ENCODE measurements around the gene ZNF710. TPM values are rescaled to one million over a fixed set of nuclear protein-coding genes. Genes with fewer than 3 reads are reported as not detected.

ZNF710 gene
- total and polyA plus RNA-seq, 2 of the 4 experiments (the other 2 are of a cell fraction), result 7.6 to 8.2 TPM

DNA sequence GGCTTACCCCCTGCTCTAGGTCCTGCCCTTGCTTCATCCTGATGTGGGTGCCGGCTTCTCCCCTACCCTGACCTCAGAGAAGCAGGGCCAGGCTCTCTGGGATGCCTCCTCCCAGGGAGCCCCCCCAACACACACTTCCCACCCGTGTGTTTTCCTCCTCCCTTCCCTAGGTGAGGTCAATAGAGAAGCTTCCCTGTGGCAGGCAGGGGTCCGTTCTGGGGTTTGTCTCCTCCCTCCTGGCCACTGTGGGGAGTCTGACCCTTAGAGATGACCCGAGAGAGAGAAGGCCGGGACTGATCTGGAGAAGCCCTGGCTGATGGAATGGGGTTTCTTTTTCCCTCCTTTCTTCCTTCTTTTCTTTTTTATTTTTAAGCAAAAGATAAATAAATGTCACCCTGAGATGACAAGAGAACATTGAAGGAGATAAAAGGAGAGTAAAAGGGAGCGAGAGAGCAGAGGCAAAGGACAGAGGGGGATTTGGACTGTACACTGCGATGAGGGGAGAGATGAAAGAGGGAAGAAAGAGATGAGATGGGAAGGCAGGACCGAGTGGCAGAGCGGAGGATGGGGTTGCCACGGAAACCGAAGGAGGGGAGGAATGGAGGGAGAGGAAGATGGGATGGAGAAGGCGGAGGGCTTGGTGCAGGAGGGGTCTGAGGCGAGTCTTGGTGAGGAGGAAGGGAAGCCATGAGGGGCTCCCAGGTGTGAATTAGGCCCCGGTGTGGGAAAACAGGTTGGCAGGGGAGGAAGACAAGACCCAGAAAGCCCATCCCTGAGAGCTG lies 52.8 kb downstream of the ZNF710 start:
- Histone ChIP-seq H3K14ac (replicated peaks; ENCODE audit: low read depth, low read length) (no peak overlapping the region), H3K4ac (ENCODE audit: low read depth, low read length) (no peak overlapping the region), H3K9me3 (ENCODE audit: control insufficient read depth, insufficient read depth, low read length) (no peaks in the 10 kb centered on the region), H3K79me1 (ENCODE audit: low read depth in 1 of 2, low read length in 2 of 2) (peaks cover 18 to 59% of the 10 kb centered on the region in 2 experiments), H3K9me1 (ENCODE audit: insufficient read depth, low read length) (peaks cover 32% of the 10 kb centered on the region), H3K56ac (ENCODE audit: extremely low read depth, insufficient read depth, low read length) (no peak overlapping the region), H3K4me1 (ENCODE audit: control insufficient read depth, insufficient read depth, low read length) (peaks cover 4% of the 10 kb centered on the region), H2AK5ac (ENCODE audit: low read depth, low read length) (no peak overlapping the region), H4K20me1 (ENCODE audit: insufficient read depth, low read length) (peaks cover 34% of the 10 kb centered on the region), H4K8ac (ENCODE audit: low read depth in 2 of 2, low read length in 2 of 2) (no peak overlapping the region), H3K27me3 (ENCODE audit: control insufficient read depth, insufficient read depth, low read length) (no peaks in the 10 kb centered on the region), H3K23ac (ENCODE audit: low read depth, low read length) (no peak overlapping the region), H3K27ac (ENCODE audit: insufficient read depth, low read length) (no peak overlapping the region), H3K36me3 (ENCODE audit: control insufficient read depth, insufficient read depth, low read length) (no peaks in the 10 kb centered on the region), H2AFZ (replicated peaks; ENCODE audit: low read length, poor library complexity) (no peak overlapping the region), H2BK20ac (ENCODE audit: low read depth, low read length) (no peak overlapping the region), H2AK9ac (replicated peaks; ENCODE audit: low read depth, low read length, poor library complexity) (peak overlapping the region; percentile 19), H2BK120ac (ENCODE audit: low read depth, low read length) (no peak overlapping the region), H2BK5ac (ENCODE audit: low read depth, low read length, poor library complexity, severe bottlenecking) (no peak overlapping the region), H3K18ac (ENCODE audit: low read depth, low read length) (no peak overlapping the region), H4K91ac (ENCODE audit: insufficient read depth, low read depth, low read length) (no peak overlapping the region), H3K4me2 (ENCODE audit: low read depth, low read length) (no peak overlapping the region), H3K9ac (ENCODE audit: low read depth, low read length) (no peak overlapping the region), H4K5ac (ENCODE audit: low read depth, low read length) (no peak overlapping the region), H3K4me3 (ENCODE audit: insufficient read depth, low read depth, low read length) (no peak overlapping the region), H2BK15ac (ENCODE audit: low read depth, low read length) (no peak overlapping the region)
- CTCF ChIA-PET, result no interaction called here
- dilution Hi-C loops (cut with HindIII; ENCODE audit: low sequenced_read_pairs, unreplicated experiment) (no loop called here), in situ Hi-C loops (cut with MboI; ENCODE audit: low sequenced_read_pairs) (no loop called here), intact Hi-C loops (cut with micrococcal nuclease) (no loop called here)
- POLR2A ChIA-PET (ENCODE audit: unreplicated experiment), result no interaction called here
- ATAC-seq (ENCODE audit: low read depth) (no peak), DNase-seq (no peak)
- BruUV-seq (replicated peaks), result no TSS peak
- 88% methylated on average over 6 of the region's 14 CpGs; no CpG with 5 or more reads in 1 of the 2 experiments for WGBS, 2 experiments (ENCODE audit: extremely low coverage in 2 of 2, insufficient read length in 1 of 2)
- TF ChIP-seq, protein P1, sequence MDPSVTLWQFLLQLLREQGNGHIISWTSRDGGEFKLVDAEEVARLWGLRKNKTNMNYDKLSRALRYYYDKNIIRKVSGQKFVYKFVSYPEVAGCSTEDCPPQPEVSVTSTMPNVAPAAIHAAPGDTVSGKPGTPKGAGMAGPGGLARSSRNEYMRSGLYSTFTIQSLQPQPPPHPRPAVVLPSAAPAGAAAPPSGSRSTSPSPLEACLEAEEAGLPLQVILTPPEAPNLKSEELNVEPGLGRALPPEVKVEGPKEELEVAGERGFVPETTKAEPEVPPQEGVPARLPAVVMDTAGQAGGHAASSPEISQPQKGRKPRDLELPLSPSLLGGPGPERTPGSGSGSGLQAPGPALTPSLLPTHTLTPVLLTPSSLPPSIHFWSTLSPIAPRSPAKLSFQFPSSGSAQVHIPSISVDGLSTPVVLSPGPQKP (IDR thresholded peaks at IDR 0.05; ENCODE audit: borderline replicate concordance, low read depth, low read length), result no peak
- TF ChIP-seq RAD21 (IDR thresholded peaks at IDR 0.05; ENCODE audit: low read length), result no peak
- no peak for TF ChIP-seq BHLHE40 (IDR thresholded peaks at IDR 0.05; ENCODE audit: low read depth, low read length)
- no peak for TF ChIP-seq CHD1 (IDR thresholded peaks at IDR 0.05; ENCODE audit: low read depth, low read length)
- no peak for TF ChIP-seq RFX5 (IDR thresholded peaks at IDR 0.05; ENCODE audit: low read depth, low read length)
- no peak for TF ChIP-seq MAZ (IDR thresholded peaks at IDR 0.05; ENCODE audit: borderline replicate concordance, low read depth, low read length)
- no peak for TF ChIP-seq NFE2L2 (IDR thresholded peaks at IDR 0.05; ENCODE audit: low read depth, low read length)
- no peak for TF ChIP-seq RCOR1 (IDR thresholded peaks at IDR 0.05; ENCODE audit: insufficient replicate concordance, low read length)
- TF ChIP-seq POLR2A (IDR thresholded peaks at IDR 0.05; ENCODE audit: low read depth, low read length), result no peak
- TF ChIP-seq, protein P2, sequence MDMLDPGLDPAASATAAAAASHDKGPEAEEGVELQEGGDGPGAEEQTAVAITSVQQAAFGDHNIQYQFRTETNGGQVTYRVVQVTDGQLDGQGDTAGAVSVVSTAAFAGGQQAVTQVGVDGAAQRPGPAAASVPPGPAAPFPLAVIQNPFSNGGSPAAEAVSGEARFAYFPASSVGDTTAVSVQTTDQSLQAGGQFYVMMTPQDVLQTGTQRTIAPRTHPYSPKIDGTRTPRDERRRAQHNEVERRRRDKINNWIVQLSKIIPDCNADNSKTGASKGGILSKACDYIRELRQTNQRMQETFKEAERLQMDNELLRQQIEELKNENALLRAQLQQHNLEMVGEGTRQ (IDR thresholded peaks at IDR 0.05; ENCODE audit: low read depth, low read length), result no peak
- TF ChIP-seq MXI1 (IDR thresholded peaks at IDR 0.05; ENCODE audit: borderline replicate concordance, low read depth, low read length), result no peak
- no peak for TF ChIP-seq MAFK (IDR thresholded peaks at IDR 0.05; ENCODE audit: low read depth, low read length)
- TF ChIP-seq FOS (IDR thresholded peaks at IDR 0.05; ENCODE audit: low read depth, low read length), result no peak
- TF ChIP-seq, protein P3, sequence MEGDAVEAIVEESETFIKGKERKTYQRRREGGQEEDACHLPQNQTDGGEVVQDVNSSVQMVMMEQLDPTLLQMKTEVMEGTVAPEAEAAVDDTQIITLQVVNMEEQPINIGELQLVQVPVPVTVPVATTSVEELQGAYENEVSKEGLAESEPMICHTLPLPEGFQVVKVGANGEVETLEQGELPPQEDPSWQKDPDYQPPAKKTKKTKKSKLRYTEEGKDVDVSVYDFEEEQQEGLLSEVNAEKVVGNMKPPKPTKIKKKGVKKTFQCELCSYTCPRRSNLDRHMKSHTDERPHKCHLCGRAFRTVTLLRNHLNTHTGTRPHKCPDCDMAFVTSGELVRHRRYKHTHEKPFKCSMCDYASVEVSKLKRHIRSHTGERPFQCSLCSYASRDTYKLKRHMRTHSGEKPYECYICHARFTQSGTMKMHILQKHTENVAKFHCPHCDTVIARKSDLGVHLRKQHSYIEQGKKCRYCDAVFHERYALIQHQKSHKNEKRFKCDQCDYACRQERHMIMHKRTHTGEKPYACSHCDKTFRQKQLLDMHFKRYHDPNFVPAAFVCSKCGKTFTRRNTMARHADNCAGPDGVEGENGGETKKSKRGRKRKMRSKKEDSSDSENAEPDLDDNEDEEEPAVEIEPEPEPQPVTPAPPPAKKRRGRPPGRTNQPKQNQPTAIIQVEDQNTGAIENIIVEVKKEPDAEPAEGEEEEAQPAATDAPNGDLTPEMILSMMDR (conservative IDR thresholded peaks at IDR 0.05; ENCODE audit: low read depth, low read length), result no peak
- TF ChIP-seq CEBPB (IDR thresholded peaks at IDR 0.05; ENCODE audit: low read depth, low read length), result no peak
- TF ChIP-seq SMC3 (IDR thresholded peaks at IDR 0.05; ENCODE audit: low read depth, low read length), result no peak
